BLaER1 treated with 17β-estradiol and CSF1 and Interleukin-3, amounts not matched to agents 10 nM and 100 nM (cell line): ENCODE data around the gene SUN1.
A peak's percentile ranks its signal among the peaks of the same experiment; 100 is the strongest.

Experiments used
- H3K27ac ChIP-seq, 11 experiments: shearing (Covaris generic); formaldehyde crosslinking; 2 replicates each; pipeline ENCODE4 v1.8.1; 2022
- H3K27me3 ChIP-seq, 11 experiments: shearing (Covaris generic); formaldehyde crosslinking; 2 replicates each; pipeline ENCODE4 v1.8.1; 2022
- H3K36me3 ChIP-seq, 11 experiments: shearing (Covaris generic); formaldehyde crosslinking; 2 replicates each; pipeline ENCODE4 v1.8.1; 2022
- H3K4me1 ChIP-seq, 10 experiments: shearing (Covaris generic); formaldehyde crosslinking; 2 replicates each; pipeline ENCODE4 v1.8.1; 2022
- H3K4me2 ChIP-seq, 11 experiments: shearing (Covaris generic); formaldehyde crosslinking; 2 replicates each; pipeline ENCODE4 v1.8.1; 2022
- H3K4me3 ChIP-seq, 10 experiments: shearing (Covaris generic); formaldehyde crosslinking; 2 replicates each; pipeline ENCODE4 v1.8.1; 2022
- H3K9ac ChIP-seq, 11 experiments: shearing (Covaris generic); formaldehyde crosslinking; 2 replicates each; pipeline ENCODE4 v1.8.1; 2022
- H3K9me3 ChIP-seq, 11 experiments: shearing (Covaris generic); formaldehyde crosslinking; replicated peaks in 1 of 11; 2 replicates each; pipeline ENCODE4 v1.8.1; 2022
- H4K20me1 ChIP-seq, 11 experiments: shearing (Covaris generic); formaldehyde crosslinking; 2 replicates each; pipeline ENCODE4 v1.8.1; 2022
- Cebpa-rat ChIP-seq, 11 experiments: shearing (Covaris generic); IDR thresholded peaks; 2 replicates each; pipeline ENCODE4 v1.8.1; 2022

The SUN1 gene

DNA sequence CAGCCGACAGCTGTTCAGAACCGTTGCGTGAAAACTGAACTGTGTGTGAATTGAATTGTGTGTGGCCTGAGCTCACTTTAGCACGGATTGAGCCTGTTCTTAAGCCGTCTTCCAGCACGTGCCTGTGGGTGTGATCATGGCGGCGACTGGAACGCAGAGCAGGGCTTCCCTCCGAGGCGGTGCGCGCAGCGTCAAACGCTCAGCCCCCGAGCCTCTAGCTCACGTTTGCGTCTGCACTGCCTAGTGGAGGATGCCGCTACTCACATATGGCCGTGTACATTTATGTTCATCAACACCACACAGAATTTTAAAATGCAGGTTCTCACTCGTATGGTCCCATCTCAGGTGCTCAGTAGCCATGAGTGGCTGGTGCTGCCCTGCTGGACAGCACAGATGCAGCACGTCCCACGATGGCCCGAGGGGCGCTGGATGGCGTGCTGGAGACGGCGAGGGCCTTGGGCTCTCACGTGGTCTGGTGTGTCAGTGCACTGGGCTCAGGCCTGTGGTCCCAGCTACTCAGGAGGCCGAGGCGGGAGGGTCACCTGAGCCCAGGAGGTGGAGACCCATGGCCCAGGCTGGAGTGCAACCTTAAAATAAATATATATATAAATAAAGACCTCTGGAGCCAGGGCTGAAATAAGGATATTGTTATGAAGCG is 22.0 kb downstream of the SUN1 start:
- H3K9ac ChIP-seq, result no peak overlapping the region
- no peaks in the 10 kb centered on the region for H3K9me3 ChIP-seq
- no peak for TF ChIP-seq Cebpa-rat (IDR thresholded peaks at IDR 0.05)
- no peaks in the 10 kb centered on the region for H3K4me1 ChIP-seq
- H3K27me3 ChIP-seq, result no peaks in the 10 kb centered on the region
- H3K4me3 ChIP-seq, result no peak overlapping the region
- peaks cover 4 to 94% (median 41%) of the 10 kb centered on the region in 11 experiments; a peak in 20 of 22 replicates for H4K20me1 ChIP-seq
- H3K36me3 ChIP-seq, result peaks cover 100% of the 10 kb centered on the region in 11 experiments
- H3K4me2 ChIP-seq, result no peak overlapping the region
- no peak overlapping the region for H3K27ac ChIP-seq

DNA sequence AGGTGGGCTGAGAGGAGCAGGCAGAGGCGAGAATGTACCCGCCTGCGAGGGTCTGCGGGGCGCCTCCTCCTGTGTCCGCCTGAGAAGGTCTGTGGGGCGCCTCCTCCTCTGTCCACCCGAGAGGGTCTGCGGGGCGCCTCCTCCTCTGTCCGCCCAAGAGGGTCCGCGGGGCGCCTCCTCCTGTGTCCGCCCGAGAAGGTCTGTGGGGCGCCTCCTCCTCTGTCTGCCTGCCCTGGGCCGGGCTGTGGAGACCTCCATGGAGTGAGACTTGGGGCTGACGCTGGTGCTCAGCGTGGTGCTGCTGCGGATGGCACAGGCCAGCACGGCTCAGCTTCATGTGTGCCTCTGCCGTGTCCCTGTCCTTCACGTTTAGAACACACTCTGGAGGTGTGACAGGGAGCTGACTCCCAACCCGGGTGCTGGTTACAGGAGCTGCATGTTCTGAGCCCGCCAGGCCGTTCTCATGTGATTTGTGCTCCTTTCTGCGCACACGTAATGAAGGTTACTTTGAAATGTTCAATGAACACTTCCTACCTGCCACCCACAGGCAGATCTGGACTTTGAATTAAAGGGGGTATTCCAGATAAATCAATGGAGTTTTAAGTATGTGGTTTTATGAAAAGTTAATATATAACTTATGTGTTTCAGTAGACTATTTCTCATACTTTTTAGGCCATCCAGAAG is 23.6 kb downstream of the SUN1 start:
- H3K27ac ChIP-seq, result no peak overlapping the region
- peaks cover 3 to 94% (median 36%) of the 10 kb centered on the region in 11 experiments; a peak in 20 of 22 replicates for H4K20me1 ChIP-seq
- H3K9me3 ChIP-seq, result no peaks in the 10 kb centered on the region
- no peak overlapping the region for H3K4me2 ChIP-seq
- H3K27me3 ChIP-seq, result no peaks in the 10 kb centered on the region
- H3K4me1 ChIP-seq, result no peaks in the 10 kb centered on the region
- H3K4me3 ChIP-seq, result no peak overlapping the region
- no peak for TF ChIP-seq Cebpa-rat (IDR thresholded peaks at IDR 0.05)
- H3K36me3 ChIP-seq, result peaks cover 99 to 100% (median 100%) of the 10 kb centered on the region in 11 experiments
- H3K9ac ChIP-seq, result 0 out of 22 replicates have a peak overlapping the region, but pooled peaks of 1 of the 11 experiments have one; percentile 4

DNA sequence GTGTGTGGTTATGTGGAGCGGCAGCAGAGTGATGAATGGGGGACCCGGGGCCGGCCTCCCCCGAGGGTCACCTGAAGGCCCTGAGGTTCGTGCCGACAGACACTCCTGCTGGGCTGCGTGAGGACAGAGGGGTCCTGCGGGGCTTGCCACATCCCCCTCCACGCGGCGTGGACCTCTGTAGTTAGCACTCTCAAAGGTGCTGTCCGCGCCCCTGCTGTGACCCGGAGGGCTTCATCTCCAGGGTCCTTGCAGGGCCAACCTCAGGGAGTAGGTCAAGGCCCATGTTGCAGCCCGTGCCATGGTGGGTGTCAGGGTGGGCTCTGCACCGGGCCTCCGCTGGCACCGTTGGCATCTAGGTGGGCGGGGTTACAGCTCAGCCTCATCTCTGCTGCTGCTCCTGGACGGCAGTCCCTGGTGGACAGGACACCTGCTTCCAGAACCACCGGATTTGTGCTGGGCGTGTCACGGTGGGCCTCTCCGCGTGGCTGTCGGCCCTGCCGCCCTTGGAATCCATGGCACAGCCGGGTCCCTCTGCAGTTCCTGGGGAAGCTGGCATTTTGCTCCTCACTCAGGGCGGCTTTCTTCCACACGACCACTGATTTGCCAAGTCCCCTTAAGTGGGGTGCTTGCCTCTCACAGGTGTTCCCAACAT is 24.3 kb downstream of the SUN1 start:
- Histone ChIP-seq H3K27me3 (no peaks in the 10 kb centered on the region), H3K36me3 (peaks cover 99 to 100% (median 100%) of the 10 kb centered on the region in 11 experiments), H3K9me3 (no peaks in the 10 kb centered on the region), H3K4me3 (no peak overlapping the region), H3K9ac (no peak overlapping the region), H3K4me1 (no peaks in the 10 kb centered on the region), H3K4me2 (no peak overlapping the region), H4K20me1 (peaks cover 0 to 94% (median 29%) of the 10 kb centered on the region in 11 experiments; a peak in 18 of 22 replicates), H3K27ac (no peak overlapping the region)
- TF ChIP-seq Cebpa-rat (IDR thresholded peaks at IDR 0.05), result no peak

DNA sequence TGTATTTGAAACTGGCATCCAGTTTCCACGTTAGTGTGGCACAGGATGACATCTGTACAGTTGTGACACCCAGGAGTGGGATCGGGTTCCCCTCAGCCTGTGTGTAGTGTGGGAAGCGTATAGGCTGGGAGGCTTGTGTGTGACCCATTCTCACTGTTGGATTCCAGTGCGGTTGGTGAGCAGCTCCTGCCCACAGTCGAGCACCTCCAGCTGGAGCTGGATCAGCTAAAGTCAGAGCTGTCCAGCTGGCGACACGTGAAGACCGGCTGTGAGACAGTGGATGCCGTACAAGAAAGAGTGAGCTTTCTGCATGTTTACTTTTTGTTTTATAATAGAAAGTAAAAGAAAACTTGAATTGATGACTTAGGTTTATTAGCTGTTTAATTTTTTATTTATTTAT is 25.4 kb downstream of the SUN1 start:
- Histone ChIP-seq H3K4me3 (no peak overlapping the region), H3K9me3 (no peaks in the 10 kb centered on the region), H4K20me1 (peaks cover 0 to 90% (median 21%) of the 10 kb centered on the region in 11 experiments; a peak in 16 of 22 replicates), H3K36me3 (peaks cover 99 to 100% (median 100%) of the 10 kb centered on the region in 11 experiments), H3K9ac (no peak overlapping the region; a peak in 1 of 22 replicates), H3K27me3 (no peaks in the 10 kb centered on the region), H3K27ac (no peak overlapping the region), H3K4me1 (no peaks in the 10 kb centered on the region), H3K4me2 (no peak overlapping the region)
- TF ChIP-seq Cebpa-rat (IDR thresholded peaks at IDR 0.05), result no peak

DNA sequence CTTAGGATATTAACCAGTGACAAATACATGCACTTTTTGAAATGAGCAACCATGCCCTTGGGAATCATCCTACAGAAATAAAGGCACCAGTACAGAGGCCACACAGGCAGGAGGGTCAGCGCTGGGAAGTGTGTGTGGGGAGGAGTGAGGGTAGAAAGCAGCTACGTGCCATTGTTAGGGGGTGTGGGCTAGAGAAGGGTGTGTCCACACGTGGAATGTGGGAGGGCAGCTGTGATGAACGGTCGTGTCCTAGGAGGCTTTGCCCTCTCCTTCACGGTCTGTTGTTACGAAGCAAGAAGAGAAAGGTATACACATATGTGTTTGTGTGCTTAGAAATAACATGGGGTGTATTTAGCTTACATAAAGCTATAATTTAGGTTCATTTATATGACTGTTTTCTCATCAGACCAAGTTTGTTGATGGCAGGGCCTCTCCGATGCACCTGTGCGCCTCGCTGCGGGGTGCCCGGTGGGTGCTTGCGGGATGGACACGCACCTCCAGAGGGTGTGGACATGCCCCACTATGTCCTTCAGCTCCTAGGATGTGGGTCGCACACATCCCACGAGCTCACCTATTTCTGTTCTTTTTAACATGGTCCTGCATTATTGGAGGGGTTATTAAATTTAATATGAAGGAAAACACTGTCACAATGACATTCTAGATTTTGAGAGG is 27.2 kb downstream of the SUN1 start:
- peaks cover 0 to 82% (median 15%) of the 10 kb centered on the region in 11 experiments; a peak in 13 of 22 replicates for H4K20me1 ChIP-seq
- H3K4me3 ChIP-seq, result no peak overlapping the region
- H3K27ac ChIP-seq, result no peak overlapping the region
- no peak overlapping the region for H3K4me2 ChIP-seq
- peaks cover 0 to 6% (median 0%) of the 10 kb centered on the region in 10 experiments; a peak in 4 of 20 replicates for H3K4me1 ChIP-seq
- TF ChIP-seq Cebpa-rat (IDR thresholded peaks at IDR 0.05), result no peak
- peaks cover 98 to 100% (median 99%) of the 10 kb centered on the region in 11 experiments for H3K36me3 ChIP-seq
- no peaks in the 10 kb centered on the region for H3K9me3 ChIP-seq
- H3K27me3 ChIP-seq, result no peaks in the 10 kb centered on the region
- H3K9ac ChIP-seq, result no peak overlapping the region

DNA sequence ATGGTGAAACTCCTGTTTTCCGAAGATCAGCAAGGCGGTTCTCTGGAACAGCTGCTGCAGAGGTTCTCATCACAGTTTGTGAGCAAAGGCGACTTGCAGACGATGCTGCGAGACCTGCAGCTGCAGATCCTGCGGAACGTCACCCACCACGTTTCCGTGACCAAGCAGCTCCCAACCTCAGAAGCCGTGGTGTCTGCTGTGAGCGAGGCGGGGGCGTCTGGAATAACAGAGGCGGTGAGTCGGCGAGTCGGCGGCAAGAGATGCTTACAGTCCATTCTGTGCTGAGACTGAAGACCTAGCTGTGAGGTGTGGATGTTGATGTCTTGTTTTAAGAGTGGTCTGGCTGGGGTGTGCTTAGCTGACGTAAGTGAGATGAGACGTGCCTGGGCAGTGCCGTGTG is 27.9 kb downstream of the SUN1 start:
- Histone ChIP-seq H3K4me3 (no peak overlapping the region), H3K27ac (no peak overlapping the region), H3K9ac (no peak overlapping the region), H3K4me1 (peaks cover 0 to 6% (median 0%) of the 10 kb centered on the region in 10 experiments; a peak in 4 of 20 replicates), H3K27me3 (no peaks in the 10 kb centered on the region), H3K36me3 (peaks cover 97 to 100% (median 99%) of the 10 kb centered on the region in 11 experiments), H4K20me1 (peaks cover 0 to 76% (median 15%) of the 10 kb centered on the region in 11 experiments; a peak in 12 of 22 replicates), H3K9me3 (no peaks in the 10 kb centered on the region), H3K4me2 (no peak overlapping the region)
- TF ChIP-seq Cebpa-rat (IDR thresholded peaks at IDR 0.05), result no peak

DNA sequence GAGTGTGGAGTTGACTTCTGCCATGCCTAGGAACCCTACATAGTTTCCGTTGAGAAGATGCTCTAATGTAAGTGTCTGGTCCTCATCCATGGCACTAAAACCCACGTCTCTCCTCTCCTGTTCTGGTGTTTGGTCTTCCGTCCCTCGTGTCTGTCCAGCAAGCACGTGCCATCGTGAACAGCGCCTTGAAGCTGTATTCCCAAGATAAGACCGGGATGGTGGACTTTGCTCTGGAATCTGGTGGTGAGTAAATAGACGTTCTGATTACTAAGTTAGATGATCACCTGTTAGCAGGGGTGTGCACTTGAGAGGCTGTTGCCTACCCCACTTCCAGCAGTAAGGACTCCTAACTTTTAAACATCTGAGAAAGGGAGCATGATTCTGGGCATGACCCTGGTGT is 28.9 kb downstream of the SUN1 start:
- peaks cover 97 to 100% (median 99%) of the 10 kb centered on the region in 11 experiments for H3K36me3 ChIP-seq

DNA sequence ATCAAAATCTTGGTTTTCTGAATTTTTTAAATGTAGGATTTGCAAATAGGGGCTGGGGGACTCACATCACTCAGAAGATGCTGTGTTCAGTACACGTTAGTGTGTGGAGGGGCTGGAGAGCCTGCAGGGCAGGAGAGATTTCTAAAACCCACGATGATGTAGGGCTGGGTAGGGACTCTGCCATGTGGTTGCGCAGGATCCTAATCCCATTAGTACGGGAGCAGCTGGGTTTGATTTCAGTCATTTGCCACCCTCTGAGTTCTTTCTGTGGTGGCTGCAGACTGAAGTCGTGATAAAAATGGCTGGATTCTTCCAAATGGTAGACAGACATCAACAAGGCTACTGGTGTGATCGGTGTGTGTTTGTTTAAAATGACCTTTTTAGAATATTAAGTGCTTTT is 29.9 kb downstream of the SUN1 start:
- H3K4me3 ChIP-seq, result no peak overlapping the region
- H3K4me1 ChIP-seq, result peaks cover 0 to 6% (median 0%) of the 10 kb centered on the region in 10 experiments; a peak in 8 of 20 replicates
- no peak overlapping the region for H3K4me2 ChIP-seq
- no peak overlapping the region for H3K9ac ChIP-seq
- H3K36me3 ChIP-seq, result peaks cover 94 to 97% (median 96%) of the 10 kb centered on the region in 11 experiments
- no peaks in the 10 kb centered on the region for H3K9me3 ChIP-seq
- H4K20me1 ChIP-seq, result peaks cover 0 to 69% (median 9%) of the 10 kb centered on the region in 11 experiments; a peak in 12 of 22 replicates
- H3K27me3 ChIP-seq, result no peaks in the 10 kb centered on the region
- TF ChIP-seq Cebpa-rat (IDR thresholded peaks at IDR 0.05), result no peak
- no peak overlapping the region for H3K27ac ChIP-seq

More for the DNA sequence above, 28.9 kb downstream of the SUN1 start:
- no peaks in the 10 kb centered on the region for H3K27me3 ChIP-seq
- no peak for TF ChIP-seq Cebpa-rat (IDR thresholded peaks at IDR 0.05)
- peaks cover 0 to 6% (median 0%) of the 10 kb centered on the region in 10 experiments; a peak in 4 of 20 replicates for H3K4me1 ChIP-seq
- H3K9ac ChIP-seq, result no peak overlapping the region
- no peaks in the 10 kb centered on the region for H3K9me3 ChIP-seq
- H3K27ac ChIP-seq, result no peak overlapping the region
- peaks cover 0 to 75% (median 11%) of the 10 kb centered on the region in 11 experiments; a peak in 12 of 22 replicates for H4K20me1 ChIP-seq
- H3K4me2 ChIP-seq, result no peak overlapping the region
- no peak overlapping the region for H3K4me3 ChIP-seq
